Measurements from ENCODE around the gene OGN.
A peak's percentile ranks its signal among the peaks of the same experiment; 100 is the strongest.

OGN gene

DNA sequence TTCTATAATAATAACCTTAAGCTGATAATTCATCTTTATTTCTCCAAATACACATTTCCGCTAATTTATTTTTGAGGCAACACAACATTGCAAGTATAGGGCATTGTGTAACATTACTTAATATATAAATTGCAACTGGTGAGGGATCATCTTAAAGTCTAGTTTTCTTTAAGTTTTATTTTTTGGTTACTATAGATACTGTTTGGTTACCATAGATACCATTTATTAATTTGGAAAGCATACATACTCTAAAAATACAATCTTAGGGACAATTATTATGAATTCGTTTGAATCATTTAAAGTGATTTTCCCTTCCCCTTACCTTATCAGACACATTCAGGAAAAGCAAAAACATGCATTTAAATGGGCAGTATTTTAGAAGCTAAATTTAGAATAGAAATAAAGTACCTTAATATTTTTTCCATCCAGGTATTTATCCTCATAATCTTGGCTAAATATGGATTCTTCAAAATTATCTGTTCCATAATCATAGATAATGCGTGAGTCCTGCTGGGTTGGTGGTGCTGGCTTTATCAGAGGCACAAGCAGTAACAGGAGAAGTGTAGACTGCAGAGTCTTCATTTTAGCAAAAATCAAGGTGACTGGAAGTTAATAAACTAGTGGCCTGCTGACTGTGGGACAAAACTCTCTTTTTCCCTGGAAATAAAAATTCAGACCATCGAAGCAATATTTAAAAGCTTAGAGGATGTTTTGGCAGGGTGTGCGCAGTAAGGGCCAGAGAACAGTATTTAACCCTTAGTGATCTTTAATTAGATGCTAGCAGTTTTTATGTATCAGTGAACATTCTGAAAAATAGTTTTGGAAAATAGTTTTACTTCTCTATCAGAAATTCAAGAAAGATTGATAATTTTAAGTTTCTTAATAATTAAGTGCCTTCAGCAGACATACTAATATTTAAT, 1.3 kb downstream of the OGN start:
- DNase-seq = no peak

DNA sequence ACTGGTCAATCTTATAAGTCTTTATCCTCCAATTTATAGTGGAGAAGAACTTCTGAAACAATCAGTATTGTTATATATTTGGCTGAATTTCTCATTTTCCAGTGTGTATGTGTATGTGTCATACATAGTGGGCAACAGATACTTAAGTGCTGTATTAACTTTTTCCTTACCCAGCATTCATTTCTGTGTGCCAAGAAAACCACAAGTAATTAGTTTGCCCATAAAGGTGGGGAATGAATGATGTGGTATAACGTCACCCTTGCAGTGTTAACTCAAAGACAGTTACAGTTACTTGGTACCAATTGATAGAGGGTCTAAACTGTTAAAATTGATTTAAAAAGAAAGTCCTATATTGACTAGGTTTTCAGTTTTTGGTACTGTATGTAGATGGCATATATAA, 2.0 kb downstream of the OGN start:
- DNase-seq = no peak

- no peak for DNase-seq
Observed at GRCh38 chr9:92397853-92398252, 6.5 kb downstream of the OGN start.

DNA sequence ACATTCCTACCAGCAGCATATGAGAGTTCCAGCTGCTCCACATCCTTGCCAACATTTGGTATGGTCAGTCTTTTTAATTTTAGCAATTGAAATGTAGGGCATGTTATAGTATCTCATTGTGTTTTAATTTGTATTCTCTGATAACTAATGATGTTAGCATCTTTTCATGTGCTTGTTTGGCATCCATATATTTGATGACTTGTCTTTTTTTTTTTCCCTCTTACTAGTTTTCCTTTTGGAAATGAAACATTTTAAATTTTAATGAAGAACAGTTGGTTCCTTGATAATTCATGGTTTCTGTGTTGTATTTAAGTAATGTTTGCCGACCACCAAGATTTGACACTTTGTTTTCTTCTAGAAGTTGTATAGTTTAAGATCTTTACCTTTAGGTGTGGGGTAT, 8.8 kb downstream of the OGN start:
- DNase-seq = no peak

DNA sequence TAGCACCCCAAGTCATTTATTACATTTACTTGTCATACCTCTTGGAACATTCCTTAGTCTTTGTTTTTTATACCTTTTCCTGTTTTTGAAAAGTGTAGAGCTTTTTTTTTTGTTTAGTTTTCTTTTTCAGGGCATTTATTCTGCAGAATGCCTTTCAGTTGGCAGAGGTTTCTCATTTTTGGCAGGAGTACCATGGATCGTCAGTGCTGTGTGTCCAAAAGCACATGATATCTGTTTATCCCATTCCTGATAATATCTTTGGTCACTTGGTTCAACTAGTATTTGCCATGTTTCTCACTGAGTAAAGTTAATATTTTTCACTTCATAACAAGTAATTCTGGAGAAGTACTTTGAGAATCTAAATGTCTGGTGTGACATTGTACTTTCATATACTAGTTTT, 10.7 kb downstream of the OGN start:
- DNase-seq = no peak

DNA sequence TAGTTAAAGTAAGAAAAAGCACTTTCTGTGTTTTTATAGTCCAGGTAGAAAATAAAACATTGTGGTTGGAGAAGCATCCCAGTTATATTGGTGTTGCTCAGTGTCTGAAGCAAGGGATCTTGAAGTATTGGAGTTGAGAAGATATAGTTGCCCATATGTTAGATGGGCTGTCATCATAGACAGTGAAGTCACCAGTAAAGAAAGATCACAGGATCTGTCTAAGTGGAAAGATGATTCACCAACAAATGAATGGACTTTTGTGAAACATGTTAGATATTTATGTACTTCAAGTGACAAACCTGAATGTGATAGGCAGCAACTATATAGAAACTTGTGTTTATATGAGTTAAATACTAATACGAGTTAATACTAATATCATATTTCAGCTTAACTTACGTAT, 11.7 kb downstream of the OGN start:
- DNase-seq = no peak

- DNase-seq = no peak
Observed at GRCh38 chr9:92385953-92386352, 18.4 kb downstream of the OGN start.

DNA sequence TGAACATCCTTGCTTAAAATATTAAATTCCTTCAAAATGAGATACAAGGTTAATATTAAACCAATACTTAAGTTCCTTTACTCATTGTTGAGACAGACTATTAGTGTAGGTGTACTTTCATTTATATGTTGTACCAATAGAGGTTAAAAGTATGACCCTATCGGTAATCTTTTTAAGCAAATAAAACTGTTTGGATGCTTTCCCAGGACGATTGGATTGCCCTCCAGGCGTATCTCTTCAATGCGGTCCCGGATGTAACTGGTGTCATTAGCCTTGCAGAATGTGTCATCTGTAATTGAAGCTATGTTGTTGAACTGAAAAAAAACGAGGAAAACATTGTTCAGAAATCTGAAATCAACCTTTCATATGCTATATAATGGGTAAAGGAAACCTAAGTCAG, 18.9 kb downstream of the OGN start:
- peak; percentile 3 for DNase-seq

- no peak for DNase-seq
Observed at GRCh38 chr9:92385001-92385400, 19.4 kb downstream of the OGN start.

GRCh38 chr9:92384375-92384774, 20.0 kb downstream of the OGN start:
- no peak for DNase-seq

- no peak for DNase-seq
Observed at GRCh38 chr9:92381775-92382174, 22.6 kb downstream of the OGN start.

DNA sequence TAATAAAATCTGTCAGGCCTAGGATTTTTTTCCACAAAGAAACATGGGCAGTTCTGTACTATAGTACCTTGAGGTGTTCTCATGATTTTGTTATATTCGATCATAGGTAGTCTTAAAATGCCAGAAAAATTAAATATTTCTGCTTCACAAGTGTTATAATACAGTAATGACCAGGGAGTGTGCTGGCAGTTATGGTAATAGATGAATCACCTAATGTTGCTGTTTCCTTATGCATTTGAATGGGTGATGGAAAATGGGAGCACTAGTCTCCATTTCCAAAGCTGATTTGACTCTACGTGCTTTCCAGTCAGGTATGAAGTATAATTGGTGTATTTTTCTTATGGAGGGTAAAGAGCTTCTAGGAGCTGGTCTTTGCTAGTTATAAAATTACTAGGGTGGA, 23.8 kb downstream of the OGN start:
- DNase-seq = no peak

DNA sequence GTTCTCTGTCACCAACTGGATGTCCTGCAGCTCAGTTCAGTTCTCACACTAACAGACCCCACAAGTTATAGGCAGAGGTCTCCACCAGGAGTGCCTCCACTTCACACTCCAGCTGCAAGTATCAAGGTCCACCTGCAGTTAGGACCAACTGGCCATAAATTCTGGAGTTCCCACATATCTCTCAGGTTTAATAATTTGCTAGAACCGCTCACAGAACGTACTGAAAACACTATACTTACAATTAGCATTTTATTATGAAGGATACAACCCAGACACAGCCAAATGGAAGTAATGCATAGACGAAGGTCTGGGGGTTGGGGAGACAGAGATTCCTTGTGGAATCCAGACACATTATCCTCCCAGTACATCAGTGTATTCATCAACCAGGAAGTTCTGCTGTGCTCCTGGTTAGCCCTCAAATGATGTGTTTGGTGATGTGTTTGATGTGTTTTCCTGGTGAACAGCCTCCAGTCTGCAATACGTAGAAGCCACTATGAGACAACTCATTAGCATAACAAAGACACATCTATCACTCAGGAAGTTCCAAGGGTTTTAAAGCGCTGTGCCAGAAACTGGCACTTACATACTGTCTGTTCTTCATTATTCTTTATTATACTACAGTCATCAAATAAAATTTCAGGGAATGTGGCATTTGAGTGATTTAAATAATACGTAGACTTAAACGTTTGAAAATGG, 25.4 kb downstream of the OGN start:
- DNase-seq = no peak

GRCh38 chr9:92377876-92378275, 26.5 kb downstream of the OGN start:
- no peak for DNase-seq

- DNase-seq = no peak
Observed at GRCh38 chr9:92373167-92373566, 31.2 kb downstream of the OGN start.

DNA sequence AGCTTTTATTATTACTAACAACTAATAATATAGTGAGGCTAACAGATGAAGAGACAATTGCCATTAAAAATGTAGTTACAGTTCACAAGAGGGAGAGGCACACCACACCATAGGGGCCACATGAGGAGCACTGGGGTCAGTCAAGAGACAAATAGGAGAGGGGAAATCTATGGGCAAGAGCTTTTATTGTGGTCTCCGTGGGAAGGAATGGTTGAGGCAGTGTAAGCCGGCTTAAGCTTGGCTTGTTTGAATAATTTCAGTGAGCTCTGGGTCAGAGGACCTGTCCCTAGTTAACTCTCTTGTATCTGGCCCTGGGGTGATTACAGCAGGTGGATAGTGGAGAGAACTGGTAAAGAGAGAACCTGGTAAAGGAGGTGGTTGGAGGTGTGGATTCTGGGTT, 35.3 kb downstream of the OGN start:
- DNase-seq = no peak

GRCh38 chr9:92360083-92360482, 44.3 kb downstream of the OGN start:
- no peak for DNase-seq

DNA sequence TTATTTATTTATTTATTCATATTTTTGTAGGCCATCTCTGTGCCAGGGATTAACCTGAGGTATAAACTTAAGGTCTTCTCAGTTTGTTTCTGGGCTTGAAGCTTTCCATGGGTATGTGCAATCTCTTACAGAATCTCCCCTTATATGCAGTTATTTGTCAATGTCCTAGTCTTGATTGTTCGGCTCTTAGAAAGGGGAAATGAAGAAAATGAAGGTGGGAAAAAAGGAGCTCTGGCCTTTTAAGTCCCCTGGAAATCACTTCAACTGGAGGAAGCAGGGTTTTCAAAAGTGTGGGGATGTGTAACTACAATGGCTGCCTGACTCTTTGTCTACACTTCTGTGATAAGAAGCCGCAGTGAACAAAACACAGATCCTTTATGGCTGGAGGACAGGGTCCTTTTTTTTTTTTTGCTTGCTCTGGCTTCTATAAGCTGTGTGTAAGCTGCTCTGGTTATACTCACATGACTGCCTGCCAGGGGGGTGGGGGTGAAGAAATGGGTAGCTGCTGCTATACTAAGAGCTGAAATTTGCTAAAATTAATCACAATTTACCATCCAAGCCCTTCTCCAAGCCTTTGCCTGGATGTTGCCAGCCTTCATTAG, 44.9 kb downstream of the OGN start:
- no peak for DNase-seq

DNA sequence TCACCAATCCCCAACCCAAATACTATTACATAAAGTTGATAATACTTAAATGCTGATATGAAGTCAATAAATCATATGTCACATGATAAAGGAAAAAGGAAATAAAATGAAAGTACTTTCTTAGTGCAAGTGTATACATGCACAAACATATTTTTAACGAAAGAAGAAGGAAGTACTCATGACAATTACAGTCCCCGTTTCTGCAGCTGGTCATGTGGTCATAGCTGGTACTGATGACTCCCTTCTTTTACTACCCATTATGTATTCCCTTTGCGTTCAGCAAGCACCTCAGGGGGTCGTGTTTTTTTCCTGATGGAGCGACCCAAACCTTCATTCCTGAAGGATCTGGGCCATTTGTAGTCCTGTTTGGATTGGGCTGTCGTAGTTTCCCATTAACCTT, 51.3 kb downstream of the OGN start:
- no peak for DNase-seq

- DNase-seq = no peak
Observed at GRCh38 chr9:92350740-92351133, 53.6 kb downstream of the OGN start.

- no peak for DNase-seq
Observed at GRCh38 chr9:92349771-92350739, 54.3 kb downstream of the OGN start.

- DNase-seq = no peak
Observed at GRCh38 chr9:92345582-92345981, 58.8 kb downstream of the OGN start.
